GM12878 (cell line): ENCODE measurements around the gene NFIX. TPM values are rescaled to one million over a fixed set of nuclear protein-coding genes. Genes with fewer than 3 reads are reported as not detected.
A peak's percentile ranks its signal among the peaks of the same experiment; 100 is the strongest.

ENCODE experiments used
- ATAC-seq: fragments of 200-7000 bp; cut with Tn5 transposase; 3 replicates; pipeline ENCODE4 v1.9.1; 2020; ENCODE audit warnings: mild to moderate bottlenecking, moderate library complexity
- BruUV-seq: library from RNA; stranded (reverse); fragments of 400-500 nt; replicated peaks from 2 replicates; lab custom pipeline; 2021; lab: Mats Ljungman, UMichigan
- CTCF ChIA-PET: fragments of 300-600 bp; sonication (Branson Sonifier 250); formaldehyde crosslinking; extraction: SDS; loops from one replicate; lab custom pipeline; 2021; ENCODE audit warnings: inconsistent platforms; lab: Yijun Ruan, JAX
- POLR2A ChIA-PET: fragments of 350-600 bp; formaldehyde crosslinking; extraction: SDS; loops from one replicate; lab custom pipeline; 2021; ENCODE audit warnings: inconsistent platforms; lab: Charles Lee
- RAD21 ChIA-PET: fragments of 300-600 bp; sonication (Branson Sonifier 250); formaldehyde crosslinking; loops from one replicate; lab custom pipeline; 2023; ENCODE audit warnings: antibody characterized with exemption; ENCODE audit not compliant: unreplicated experiment; lab: Charles Lee
- SMC1A ChIA-PET: fragments of 300-600 bp; sonication (Branson Sonifier 250); formaldehyde crosslinking; loops from one replicate; lab custom pipeline; 2023; ENCODE audit not compliant: unreplicated experiment, uncharacterized antibody; lab: Charles Lee
- DNase-seq: peaks from one replicate; pipeline ENCODE4 v3.0.0-alpha.2; 2011; ENCODE audit warnings: low read depth, low spot score
- FAIRE-seq: peaks from 3 replicates; lab custom pipeline; 2011; peaks lifted over from hg19 to GRCh38; lab: Jason Lieb, UNC
- H2AFZ ChIP-seq: 2 replicates; pipeline ENCODE4 v1.6.0; 2011; ENCODE audit warnings: low read depth, low read length, control low read depth; ENCODE audit not compliant: control insufficient read depth
- H3K27ac ChIP-seq: 2 replicates; pipeline ENCODE4 v1.5.1; 2011; ENCODE audit warnings: control low read depth; ENCODE audit not compliant: control insufficient read depth, insufficient read depth
- H3K27me3 ChIP-seq, 2 experiments: replicated peaks in 1 of 2; 2 replicates each; pipeline versions ENCODE4 v1.6.0 to v1.6.1; 2011; ENCODE audit warnings: low read length in 1 of 2; ENCODE audit not compliant: control insufficient read depth in 2 of 2, insufficient read depth in 2 of 2
- H3K36me3 ChIP-seq, 2 experiments: 2 replicates each; pipeline ENCODE4 v1.5.1; 2011; ENCODE audit warnings: low read length in 1 of 2; ENCODE audit not compliant: control insufficient read depth in 2 of 2, insufficient read depth in 2 of 2
- H3K4me1 ChIP-seq: 2 replicates; pipeline ENCODE4 v1.6.1; 2011; ENCODE audit warnings: mild to moderate bottlenecking, low read length, moderate library complexity, mixed read lengths; ENCODE audit not compliant: control insufficient read depth, insufficient read depth
- H3K4me2 ChIP-seq: 2 replicates; pipeline ENCODE4 v1.6.0; 2011; ENCODE audit warnings: control low read depth; ENCODE audit not compliant: control insufficient read depth, insufficient read depth
- H3K4me3 ChIP-seq: fragments of 200-600 bp; sonication (generic); 2 replicates; pipeline ENCODE4 v1.5.1; 2016
- H3K79me2 ChIP-seq: 2 replicates; pipeline ENCODE4 v1.6.0; 2011; ENCODE audit warnings: low read length; ENCODE audit not compliant: control insufficient read depth, insufficient read depth
- H3K9ac ChIP-seq: 2 replicates; pipeline ENCODE4 v1.8.0; 2011; ENCODE audit warnings: low read length, control low read depth, mixed read lengths; ENCODE audit not compliant: control insufficient read depth, insufficient read depth
- H3K9me3 ChIP-seq: replicated peaks from 3 replicates; pipeline ENCODE4 v1.5.1; 2011; ENCODE audit warnings: mild to moderate bottlenecking, low read length; ENCODE audit not compliant: control insufficient read depth, insufficient read depth
- H4K20me1 ChIP-seq: 2 replicates; pipeline ENCODE4 v1.6.0; 2011; ENCODE audit not compliant: control insufficient read depth, insufficient read depth
- BACH1 ChIP-seq: fragments of 450-650 bp; IDR thresholded peaks from 2 replicates; pipeline ENCODE4 v1.6.1; 2017; ENCODE audit warnings: mild to moderate bottlenecking, borderline replicate concordance
- BRCA1 ChIP-seq: IDR thresholded peaks from 2 replicates; pipeline ENCODE4 v1.6.1; 2011; ENCODE audit warnings: low read depth, low read length, improper control_type of control experiment
- CBFB ChIP-seq: IDR thresholded peaks from 2 replicates; pipeline ENCODE4 v1.6.1; 2016; ENCODE audit warnings: antibody characterized with exemption, low read depth
- CHD1 ChIP-seq: IDR thresholded peaks from 2 replicates; pipeline ENCODE4 v1.6.1; 2012; ENCODE audit warnings: low read depth, low read length, improper control_type of control experiment
- CHD2 ChIP-seq: IDR thresholded peaks from 2 replicates; pipeline ENCODE4 v1.6.1; 2011; ENCODE audit warnings: low read depth, low read length, improper control_type of control experiment, borderline replicate concordance
- LARP7 ChIP-seq: fragments of 450-650 bp; IDR thresholded peaks from 2 replicates; pipeline ENCODE4 v1.6.1; 2017; ENCODE audit warnings: mild to moderate bottlenecking
- NR2F1 ChIP-seq: fragments of 450-650 bp; conservative IDR thresholded peaks from 2 replicates; pipeline ENCODE4 v1.6.1; 2017; ENCODE audit warnings: mild to moderate bottlenecking
- ZNF217 ChIP-seq: fragments of 450-650 bp; IDR thresholded peaks from 2 replicates; pipeline ENCODE4 v1.6.1; 2017; ENCODE audit warnings: antibody characterized with exemption, mild to moderate bottlenecking
- ZNF24 ChIP-seq: fragments of 450-650 bp; IDR thresholded peaks from 2 replicates; pipeline ENCODE4 v1.6.1; 2017; ENCODE audit warnings: antibody characterized with exemption, mild to moderate bottlenecking
- ZNF274 ChIP-seq: IDR thresholded peaks from one replicate; pipeline ENCODE4 v1.8.0; 2011; ENCODE audit not compliant: insufficient read length, insufficient read depth
- WGBS: methylation state at CpG from one replicate; pipeline ENCODE4 v1.1.6; 2016; ENCODE audit warnings: low lambda C conversion rate; ENCODE audit not compliant: insufficient replicate concordance, insufficient coverage; ENCODE audit errors: missing lambda C conversion rate; 5-methylcytosine and 5-hydroxymethylcytosine counted together
- in situ Hi-C: fragments of 300-500 bp; cut with MboI; formaldehyde crosslinking; loops from 9 replicates; pipeline ENCODE4 v1.14.3; 2018; ENCODE audit warnings: mixed read lengths
- intact Hi-C: fragments of 100-400 bp; cut with micrococcal nuclease; formaldehyde crosslinking; loops from one replicate; pipeline ENCODE4 v1.14.2; 2022; ENCODE audit not compliant: unreplicated experiment
- polyA plus RNA-seq, 11 experiments: library from polyadenylated mRNA; depleted of rRNA in 4 of 11; unstranded in 6 of 11; stranded (reverse) in 5 of 11; fragments of >200 nt; fragmentation: Nextera tagmentation in 4 of 11; fragmentation: Illumina TruSeq in 1 of 11; extraction: Ambion mirVana in 4 of 11; extraction: Trizol in 1 of 11; gene quantifications; 1 replicate in 1 of 11; 2 replicates in 10 of 11; pipeline versions ENCODE4 v1.2.1 to v1.2.3, GENCODE V29; 2011 to 2016; ENCODE audit warnings: inconsistent platforms in 2 of 11, missing spikeins in 2 of 11, low read depth in 1 of 11
- total RNA-seq, 4 experiments: library from RNA; depleted of rRNA in 3 of 4; stranded (reverse); fragments of >200 nt in 3 of 4; fragmentation: Illumina TruSeq in 1 of 4; extraction: Trizol in 1 of 4; gene quantifications; 2 replicates each; pipeline versions ENCODE4 v1.2.1 to v1.2.3, GENCODE V29; 2013 to 2021

NFIX gene
- total and polyA plus RNA-seq, 10 of the 15 experiments (the other 5 are each of a cell fraction or from before 2014, with no cell fraction given) = 0.02 to 2.2 (median 0.28) TPM

DNA sequence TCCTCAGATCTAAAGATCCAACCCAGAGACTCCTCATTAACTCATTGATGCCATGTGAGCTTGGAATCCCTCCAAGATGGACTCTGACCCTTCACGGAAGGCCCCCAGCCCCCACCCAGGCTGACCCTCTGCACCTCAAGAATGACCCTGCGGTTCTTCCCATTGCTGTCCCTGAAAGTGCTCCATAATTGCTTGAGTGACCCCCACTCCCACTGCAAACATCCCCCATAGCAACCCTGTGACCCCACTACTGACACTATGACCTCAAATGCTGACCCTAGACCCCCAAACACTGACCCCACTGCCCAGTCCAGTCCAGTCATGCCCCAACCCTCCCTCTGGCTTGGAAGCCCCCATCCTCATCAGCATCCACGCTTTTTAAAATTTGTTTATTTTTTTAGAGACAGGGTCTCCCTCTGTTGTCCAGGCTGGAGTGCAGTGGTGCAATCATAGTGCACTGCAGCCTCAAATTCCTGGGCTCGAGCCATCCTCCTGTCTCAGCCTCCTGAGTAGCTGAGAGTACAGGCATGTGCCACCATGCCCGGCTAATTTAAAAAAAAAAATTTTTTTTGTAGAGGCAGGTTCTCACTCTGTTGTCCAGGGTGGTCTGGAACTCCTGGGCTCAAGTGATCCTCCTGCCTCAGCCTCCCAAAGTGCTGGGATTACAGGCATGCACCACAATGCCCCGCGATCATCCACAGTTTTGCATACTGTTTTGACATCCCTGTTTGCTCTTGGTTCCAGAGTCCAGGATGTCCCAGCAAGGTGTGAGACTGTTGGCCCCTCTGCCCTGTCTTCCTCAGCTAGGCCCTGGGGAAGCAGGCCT, 106.5 kb downstream of the NFIX start:
- Histone ChIP-seq H3K9me3 (no peaks in the 10 kb centered on the region; the same call in 2 of the 3 replicates), H4K20me1 (no peaks in the 10 kb centered on the region), H3K4me3 (peak overlapping the region; percentile 57), H3K27me3 (peaks cover 2% of the 10 kb centered on the region in 2 experiments), H3K79me2 (peaks cover 5% of the 10 kb centered on the region; the same call in 1 of the 2 replicates), H3K36me3 (no peaks in the 10 kb centered on the region; a peak in 1 of 4 replicates), H2AFZ (peak overlapping the region; percentile 56; the same call in 1 of the 2 replicates), H3K4me1 (peaks cover 50% of the 10 kb centered on the region), H3K9ac (peak overlapping the region; percentile 59), H3K4me2 (peak overlapping the region; percentile 99), H3K27ac (peak overlapping the region; percentile 90)
- ChIA-PET SMC1A (no interaction called here), CTCF (interaction anchor here (0.6 to 3.0 kb wide), 12 partner anchors 16 to 225 kb away, joined by 3 to 13 read pairs (median 3); partner anchors contain the start of gene NACC1), RAD21 (no interaction called here), POLR2A (interaction anchor here (0.6 to 1.4 kb wide), 5 partner anchors 16 to 146 kb away, joined by 3 to 6 read pairs (median 3); partner anchors contain the start of gene NACC1)
- intact Hi-C loops (loop anchor here (5.0 kb wide), 2 partner anchors 50 to 160 kb away; partner anchors contain the start of genes IER2 and STX10), in situ Hi-C loops (no loop called here)
- FAIRE-seq = no peak
- TF ChIP-seq BACH1 = no peak
- TF ChIP-seq ZNF274 = no peak
- no peak for TF ChIP-seq CHD1
- TF ChIP-seq NR2F1 = peak; percentile 37
- no TSS peak for BruUV-seq
- DNase-seq = no peak
- 28% methylated on average over 7 of the region's 7 CpGs for WGBS
- no peak for ATAC-seq

DNA sequence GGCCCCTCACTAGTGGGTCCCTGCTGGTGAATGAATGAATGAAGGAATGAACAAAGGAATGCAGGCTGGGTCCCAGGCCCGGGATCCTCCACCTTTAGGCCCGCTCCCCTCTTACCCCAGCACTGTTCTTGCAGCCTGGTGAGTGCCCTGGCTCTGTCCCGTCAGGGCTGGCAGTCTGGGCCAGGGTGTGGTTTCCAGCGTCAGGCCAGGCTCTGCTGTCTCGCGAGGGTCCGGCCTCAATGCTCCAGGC, 107.1 kb downstream of the NFIX start:
- peaks cover 50% of the 10 kb centered on the region for H3K4me1 ChIP-seq
- ChIA-PET POLR2A (interaction anchor here (1.0 kb wide), 1 partner anchor 50 kb away, joined by 3 read pairs; no protein-coding TSS in a partner anchor), SMC1A (no interaction called here), RAD21 (no interaction called here), CTCF (interaction anchor here (0.6 to 1.6 kb wide), 2 partner anchors 85 to 159 kb away, joined by 3 to 6 read pairs; no protein-coding TSS in a partner anchor)
- peak overlapping the region; percentile 57; the same call in 1 of the 2 replicates for H3K4me3 ChIP-seq
- no peak for FAIRE-seq
- in situ Hi-C loops (no loop called here), intact Hi-C loops (loop anchor here (5.0 kb wide), 2 partner anchors 50 to 160 kb away; partner anchors contain the start of genes IER2 and STX10)
- peaks cover 5% of the 10 kb centered on the region; the same call in 1 of the 2 replicates for H3K79me2 ChIP-seq
- H3K27me3 ChIP-seq = peaks cover 2% of the 10 kb centered on the region in 2 experiments
- BruUV-seq = no TSS peak
- TF ChIP-seq BRCA1 (peak; percentile 38; the same call in 1 of the 2 replicates), LARP7 (no peak), ZNF24 (peak; percentile 90), CHD2 (0 out of 2 replicates have a peak, but pooled peaks have one; percentile 55), ZNF217 (no peak), CBFB (no peak)
- H4K20me1 ChIP-seq = no peaks in the 10 kb centered on the region
- no peaks in the 10 kb centered on the region; the same call in 2 of the 3 replicates for H3K9me3 ChIP-seq
- WGBS = 3% methylated on average over 7 of the region's 7 CpGs
- H3K27ac ChIP-seq = peak overlapping the region; percentile 90
- H3K9ac ChIP-seq = peak overlapping the region; percentile 59
- ATAC-seq = peak; percentile 24
- DNase-seq = no peak
- H2AFZ ChIP-seq = peak overlapping the region; percentile 56; the same call in 1 of the 2 replicates
- H3K36me3 ChIP-seq = peaks cover 0 to 1% of the 10 kb centered on the region in 2 experiments; a peak in 1 of 4 replicates
- peak overlapping the region; percentile 99 for H3K4me2 ChIP-seq
